ENCODE data around the gene SLC22A13. TPM values are rescaled to one million over a fixed set of nuclear protein-coding genes. Genes with fewer than 3 reads are reported as not detected.
A peak's percentile ranks its signal among the peaks of the same experiment; 100 is the strongest.

The SLC22A13 gene
- total and polyA plus RNA-seq, 10 of the 15 experiments (the other 5 are each of a cell fraction or from before 2014, with no cell fraction given), result 0.03 to 0.19 (median 0.11) TPM; not detected in 5

- no TSS peak for BruUV-seq (replicated peaks)
- ChIA-PET CTCF (no interaction called here), SMC1A (ENCODE audit: uncharacterized antibody, unreplicated experiment) (interaction anchor here (0.6 to 1.1 kb wide), 3 partner anchors 10 to 1136 kb away, joined by 3 read pairs; no protein-coding TSS in a partner anchor), POLR2A (no interaction called here), RAD21 (ENCODE audit: unreplicated experiment) (interaction anchor here (0.7 kb wide), 1 partner anchor 238 kb away, joined by 3 read pairs; the partner anchor contains the start of gene EXOG)
- H3K36me3 ChIP-seq (ENCODE audit: control insufficient read depth in 2 of 2, insufficient read depth in 2 of 2, low read length in 1 of 2), result peaks cover 6 to 7% of the 10 kb centered on the region in 2 experiments; a peak in 3 of 4 replicates
- in situ Hi-C loops (cut with MboI) (no loop called here), intact Hi-C loops (cut with micrococcal nuclease; ENCODE audit: unreplicated experiment) (no loop called here)
- FAIRE-seq (no peak), ATAC-seq (no peak), DNase-seq (ENCODE audit: low read depth, low spot score) (no peak)
- no peaks in the 10 kb centered on the region for H3K4me1 ChIP-seq (ENCODE audit: control insufficient read depth, insufficient read depth, low read length)
- no peak overlapping the region for H2AFZ ChIP-seq (ENCODE audit: control insufficient read depth, low read depth, low read length)
- no peaks in the 10 kb centered on the region for H3K79me2 ChIP-seq (ENCODE audit: control insufficient read depth, insufficient read depth, low read length)
- no peak overlapping the region for H3K4me3 ChIP-seq
- H3K27ac ChIP-seq (ENCODE audit: control insufficient read depth, insufficient read depth), result no peak overlapping the region
- TF ChIP-seq E2F4 (IDR thresholded peaks at IDR 0.05; ENCODE audit: low read depth, low read length) (no peak), SMAD5 (IDR thresholded peaks at IDR 0.05; ENCODE audit: low read depth) (no peak), MTA2 (IDR thresholded peaks at IDR 0.05; ENCODE audit: low read depth) (peak; percentile 86)
- no peaks in the 10 kb centered on the region for H3K27me3 ChIP-seq (replicated peaks in 1 of 2; ENCODE audit: control insufficient read depth in 2 of 2, insufficient read depth in 2 of 2, low read length in 1 of 2)
- no peaks in the 10 kb centered on the region for H4K20me1 ChIP-seq (ENCODE audit: control insufficient read depth, insufficient read depth)
- WGBS (ENCODE audit: insufficient coverage, insufficient replicate concordance, low lambda C conversion rate, missing lambda C conversion rate), result 5% methylated on average over 1 of the region's 1 CpG
- no peaks in the 10 kb centered on the region for H3K9me3 ChIP-seq (replicated peaks; ENCODE audit: control insufficient read depth, insufficient read depth, low read length)
- H3K9ac ChIP-seq (ENCODE audit: control insufficient read depth, insufficient read depth, low read length), result no peak overlapping the region
- no peak overlapping the region for H3K4me2 ChIP-seq (ENCODE audit: control insufficient read depth, insufficient read depth)
Observed at GRCh38 chr3:38257583-38257982, 8.0 kb upstream of the SLC22A13 start.

DNA sequence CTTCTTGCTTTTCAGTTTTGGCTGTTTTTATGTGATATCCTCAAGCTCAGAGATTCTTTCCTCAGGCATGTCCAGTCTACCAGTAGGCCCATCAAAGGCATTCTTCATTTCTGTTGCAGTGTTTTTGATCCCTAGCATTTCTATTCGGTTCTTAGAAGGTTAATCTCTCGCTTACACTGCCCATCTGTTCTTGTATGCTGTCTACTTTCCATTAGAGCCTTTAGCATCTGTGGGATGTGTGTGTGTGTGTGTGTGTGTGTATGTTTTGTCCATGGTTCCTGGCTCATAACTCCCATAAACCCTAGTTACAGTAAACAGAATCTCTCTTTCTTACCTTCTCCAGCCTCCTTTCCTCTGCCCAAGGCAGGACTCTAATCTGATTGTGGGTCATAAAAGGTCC, 5.1 kb upstream of the SLC22A13 start:
- SMC1A ChIA-PET (ENCODE audit: uncharacterized antibody, unreplicated experiment), result interaction anchor here (1.2 kb wide), 1 partner anchor 87 kb away, joined by 3 read pairs; no protein-coding TSS in a partner anchor

More for the DNA sequence above, 5.1 kb upstream of the SLC22A13 start:
- FAIRE-seq (no peak), DNase-seq (ENCODE audit: low read depth, low spot score) (no peak), ATAC-seq (no peak)
- TF ChIP-seq KAT2A (conservative IDR thresholded peaks at IDR 0.05; ENCODE audit: control insufficient read depth, low read depth, low read length) (no peak), RBBP5 (conservative IDR thresholded peaks at IDR 0.05) (no peak), ZSCAN29 (IDR thresholded peaks at IDR 0.05) (no peak), CBFB (IDR thresholded peaks at IDR 0.05; ENCODE audit: low read depth) (no peak), ESRRA (IDR thresholded peaks at IDR 0.05; ENCODE audit: low read length) (no peak), NFYB (IDR thresholded peaks at IDR 0.05; ENCODE audit: insufficient read depth, low read depth, low read length) (no peak), NFYA (IDR thresholded peaks at IDR 0.05; ENCODE audit: borderline replicate concordance, low read depth, low read length) (no peak)
- TF ChIP-seq, protein P1, sequence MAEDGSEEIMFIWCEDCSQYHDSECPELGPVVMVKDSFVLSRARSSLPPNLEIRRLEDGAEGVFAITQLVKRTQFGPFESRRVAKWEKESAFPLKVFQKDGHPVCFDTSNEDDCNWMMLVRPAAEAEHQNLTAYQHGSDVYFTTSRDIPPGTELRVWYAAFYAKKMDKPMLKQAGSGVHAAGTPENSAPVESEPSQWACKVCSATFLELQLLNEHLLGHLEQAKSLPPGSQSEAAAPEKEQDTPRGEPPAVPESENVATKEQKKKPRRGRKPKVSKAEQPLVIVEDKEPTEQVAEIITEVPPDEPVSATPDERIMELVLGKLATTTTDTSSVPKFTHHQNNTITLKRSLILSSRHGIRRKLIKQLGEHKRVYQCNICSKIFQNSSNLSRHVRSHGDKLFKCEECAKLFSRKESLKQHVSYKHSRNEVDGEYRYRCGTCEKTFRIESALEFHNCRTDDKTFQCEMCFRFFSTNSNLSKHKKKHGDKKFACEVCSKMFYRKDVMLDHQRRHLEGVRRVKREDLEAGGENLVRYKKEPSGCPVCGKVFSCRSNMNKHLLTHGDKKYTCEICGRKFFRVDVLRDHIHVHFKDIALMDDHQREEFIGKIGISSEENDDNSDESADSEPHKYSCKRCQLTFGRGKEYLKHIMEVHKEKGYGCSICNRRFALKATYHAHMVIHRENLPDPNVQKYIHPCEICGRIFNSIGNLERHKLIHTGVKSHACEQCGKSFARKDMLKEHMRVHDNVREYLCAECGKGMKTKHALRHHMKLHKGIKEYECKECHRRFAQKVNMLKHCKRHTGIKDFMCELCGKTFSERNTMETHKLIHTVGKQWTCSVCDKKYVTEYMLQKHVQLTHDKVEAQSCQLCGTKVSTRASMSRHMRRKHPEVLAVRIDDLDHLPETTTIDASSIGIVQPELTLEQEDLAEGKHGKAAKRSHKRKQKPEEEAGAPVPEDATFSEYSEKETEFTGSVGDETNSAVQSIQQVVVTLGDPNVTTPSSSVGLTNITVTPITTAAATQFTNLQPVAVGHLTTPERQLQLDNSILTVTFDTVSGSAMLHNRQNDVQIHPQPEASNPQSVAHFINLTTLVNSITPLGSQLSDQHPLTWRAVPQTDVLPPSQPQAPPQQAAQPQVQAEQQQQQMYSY (CRISPR knock-in tag; IDR thresholded peaks at IDR 0.05), result no peak
- no peaks in the 10 kb centered on the region for H3K36me3 ChIP-seq (ENCODE audit: control insufficient read depth in 2 of 2, insufficient read depth in 2 of 2, low read length in 1 of 2)
- H3K4me2 ChIP-seq (ENCODE audit: control insufficient read depth, insufficient read depth), result no peak overlapping the region
- ChIA-PET CTCF (no interaction called here), POLR2A (interaction anchor here (0.7 kb wide), 1 partner anchor 93 kb away, joined by 3 read pairs; no protein-coding TSS in a partner anchor), RAD21 (ENCODE audit: unreplicated experiment) (no interaction called here)
- no peak overlapping the region for H3K4me3 ChIP-seq
- H3K27me3 ChIP-seq (replicated peaks in 1 of 2; ENCODE audit: control insufficient read depth in 2 of 2, insufficient read depth in 2 of 2, low read length in 1 of 2), result no peaks in the 10 kb centered on the region
- no peak overlapping the region for H2AFZ ChIP-seq (ENCODE audit: control insufficient read depth, low read depth, low read length)
- in situ Hi-C loops (cut with MboI), result no loop called here
- no peaks in the 10 kb centered on the region for H3K4me1 ChIP-seq (ENCODE audit: control insufficient read depth, insufficient read depth, low read length)
- no peaks in the 10 kb centered on the region for H4K20me1 ChIP-seq (ENCODE audit: control insufficient read depth, insufficient read depth)
- intact Hi-C loops (cut with micrococcal nuclease; ENCODE audit: unreplicated experiment), result no loop called here
- no peak overlapping the region for H3K27ac ChIP-seq (ENCODE audit: control insufficient read depth, insufficient read depth)
- H3K9me3 ChIP-seq (replicated peaks; ENCODE audit: control insufficient read depth, insufficient read depth, low read length), result no peaks in the 10 kb centered on the region
- 65% methylated on average over 2 of the region's 2 CpGs for WGBS (ENCODE audit: insufficient coverage, insufficient replicate concordance, low lambda C conversion rate, missing lambda C conversion rate)
- BruUV-seq (replicated peaks), result no TSS peak
- H3K79me2 ChIP-seq (ENCODE audit: control insufficient read depth, insufficient read depth, low read length), result no peaks in the 10 kb centered on the region
- no peak overlapping the region for H3K9ac ChIP-seq (ENCODE audit: control insufficient read depth, insufficient read depth, low read length)
